ENCODE measurements around the gene FAM131C. TPM values are rescaled to one million over a fixed set of nuclear protein-coding genes. Genes with fewer than 3 reads are reported as not detected.
A peak's percentile ranks its signal among the peaks of the same experiment; 100 is the strongest.
"Not testable (repeated sequence)": the region's sequence is repeated elsewhere in the genome, so short reads cannot be mapped to it uniquely, and the experiment has no call there.

Gene FAM131C
- total and polyA plus RNA-seq, 3 experiments from 2014 or later, result 0.62 to 0.66 TPM; not detected in 1

GRCh38 chr1:16111771-16112595 is 38.5 kb upstream of the FAM131C start:
- peak overlapping the region in 1 of 8 donors; percentile 2 for H3K27ac Mint-ChIP-seq
- H3K9me3 Mint-ChIP-seq, result peaks cover 15 to 28% (median 17%) of the 10 kb centered on the region in 5 donors
- Histone ChIP-seq H3K9me3 (ENCODE audit: low read length) (no peaks in the 10 kb centered on the region), H3K36me3 (ENCODE audit: insufficient read depth, low read length) (no peaks in the 10 kb centered on the region), H3K4me3 (ENCODE audit: low read length) (no peak overlapping the region), H3K27me3 (ENCODE audit: insufficient read depth, low read length, poor library complexity, severe bottlenecking) (no peaks in the 10 kb centered on the region), H3K27ac (ENCODE audit: low read depth, low read length) (no peak overlapping the region), H3K4me1 (ENCODE audit: insufficient read depth, low read length) (no peaks in the 10 kb centered on the region)
- ChIA-PET CTCF (interaction anchor here (1.3 kb wide), 1 partner anchor 30 kb away, joined by 3 read pairs; no protein-coding TSS in a partner anchor), POLR2A (no interaction called here)
- H3K27me3 Mint-ChIP-seq, result peaks cover 17 to 26% of the 10 kb centered on the region in 2 donors
- peaks cover 0 to 28% (median 0%) of the 10 kb centered on the region in 3 donors for H3K36me3 Mint-ChIP-seq
- peak in 1 of 5 donors; percentile 19 for DNase-seq
- no peak overlapping the region for H3K4me3 Mint-ChIP-seq
- no peaks in the 10 kb centered on the region for H3K4me1 Mint-ChIP-seq

- Mint-ChIP-seq H3K4me3 (no peak overlapping the region), H3K27me3 (peaks cover 14 to 31% of the 10 kb centered on the region in 2 donors), H3K27ac (peak overlapping the region in 2 of 8 donors; percentile 29), H3K9me3 (peaks cover 15 to 32% (median 20%) of the 10 kb centered on the region in 5 donors), H3K4me1 (no peaks in the 10 kb centered on the region), H3K36me3 (peaks cover 0 to 31% (median 0%) of the 10 kb centered on the region in 3 donors)
- Histone ChIP-seq H3K27ac (ENCODE audit: low read depth, low read length) (no peak overlapping the region), H3K4me1 (ENCODE audit: insufficient read depth, low read length) (no peaks in the 10 kb centered on the region), H3K9me3 (ENCODE audit: low read length) (no peaks in the 10 kb centered on the region), H3K27me3 (ENCODE audit: insufficient read depth, low read length, poor library complexity, severe bottlenecking) (no peaks in the 10 kb centered on the region), H3K36me3 (ENCODE audit: insufficient read depth, low read length) (no peaks in the 10 kb centered on the region), H3K4me3 (ENCODE audit: low read length) (no peak overlapping the region)
- no peak for DNase-seq
- POLR2A ChIA-PET, result no interaction called here
- CTCF ChIA-PET, result no interaction called here
These were observed 37.4 kb upstream of the FAM131C start for GRCh38 chr1:16110884-16111283.

GRCh38 chr1:16110456-16110855 is 37.0 kb upstream of the FAM131C start:
- Mint-ChIP-seq H3K4me1 (no peaks in the 10 kb centered on the region), H3K36me3 (peaks cover 0 to 31% (median 0%) of the 10 kb centered on the region in 3 donors), H3K27ac (peak overlapping the region in 1 of 8 donors; percentile 29), H3K4me3 (no peak overlapping the region), H3K9me3 (peaks cover 15 to 32% (median 20%) of the 10 kb centered on the region in 5 donors), H3K27me3 (peaks cover 14 to 34% of the 10 kb centered on the region in 2 donors)
- DNase-seq, result no peak
- ChIA-PET CTCF (interaction anchor here (1.9 kb wide), 1 partner anchor 31 kb away, joined by 4 read pairs; no protein-coding TSS in a partner anchor), POLR2A (no interaction called here)
- H3K27ac ChIP-seq (ENCODE audit: low read depth, low read length), result no peak overlapping the region
- no peak overlapping the region for H3K4me3 ChIP-seq (ENCODE audit: low read length)
- no peaks in the 10 kb centered on the region for H3K4me1 ChIP-seq (ENCODE audit: insufficient read depth, low read length)
- H3K9me3 ChIP-seq (ENCODE audit: low read length), result no peaks in the 10 kb centered on the region
- H3K36me3 ChIP-seq (ENCODE audit: insufficient read depth, low read length), result no peaks in the 10 kb centered on the region
- H3K27me3 ChIP-seq (ENCODE audit: insufficient read depth, low read length, poor library complexity, severe bottlenecking), result no peaks in the 10 kb centered on the region

GRCh38 chr1:16109571-16109970 is 36.1 kb upstream of the FAM131C start:
- H3K9me3 ChIP-seq (ENCODE audit: low read length), result no peaks in the 10 kb centered on the region
- ChIA-PET POLR2A (no interaction called here), CTCF (interaction anchor here (1.8 to 1.9 kb wide), 2 partner anchors 27 to 30 kb away, joined by 4 to 5 read pairs; no protein-coding TSS in a partner anchor)
- Mint-ChIP-seq H3K4me3 (no peak overlapping the region), H3K4me1 (no peaks in the 10 kb centered on the region), H3K36me3 (peaks cover 0 to 31% (median 0%) of the 10 kb centered on the region in 3 donors), H3K27me3 (peaks cover 14 to 38% of the 10 kb centered on the region in 2 donors), H3K27ac (no peak overlapping the region), H3K9me3 (peaks cover 15 to 32% (median 20%) of the 10 kb centered on the region in 5 donors)
- no peaks in the 10 kb centered on the region for H3K36me3 ChIP-seq (ENCODE audit: insufficient read depth, low read length)
- H3K4me3 ChIP-seq (ENCODE audit: low read length), result no peak overlapping the region
- no peaks in the 10 kb centered on the region for H3K27me3 ChIP-seq (ENCODE audit: insufficient read depth, low read length, poor library complexity, severe bottlenecking)
- no peaks in the 10 kb centered on the region for H3K4me1 ChIP-seq (ENCODE audit: insufficient read depth, low read length)
- H3K27ac ChIP-seq (ENCODE audit: low read depth, low read length), result no peak overlapping the region
- no peak for DNase-seq

GRCh38 chr1:16107039-16107438 is 33.6 kb upstream of the FAM131C start:
- Mint-ChIP-seq H3K27ac (peak overlapping the region in 1 of 8 donors; percentile 21), H3K36me3 (peaks cover 0 to 31% (median 0%) of the 10 kb centered on the region in 3 donors), H3K27me3 (peaks cover 14 to 46% of the 10 kb centered on the region in 2 donors), H3K9me3 (peaks cover 22 to 38% (median 25%) of the 10 kb centered on the region in 5 donors)
- H3K4me3 Mint-ChIP-seq; H3K36me3 ChIP-seq (ENCODE audit: insufficient read depth, low read length); DNase-seq; POLR2A ChIA-PET; H3K27ac ChIP-seq (ENCODE audit: low read depth, low read length); H3K4me3 ChIP-seq (ENCODE audit: low read length); H3K27me3 ChIP-seq (ENCODE audit: insufficient read depth, low read length, poor library complexity, severe bottlenecking); H3K9me3 ChIP-seq (ENCODE audit: low read length); H3K4me1 Mint-ChIP-seq; H3K4me1 ChIP-seq (ENCODE audit: insufficient read depth, low read length): not testable (repeated sequence)
- CTCF ChIA-PET, result interaction anchor here (1.8 kb wide), 1 partner anchor 28 kb away, joined by 5 read pairs; no protein-coding TSS in a partner anchor

- H3K9me3 Mint-ChIP-seq, result peaks cover 5 to 10% (median 7%) of the 10 kb centered on the region in 5 donors
- no peak overlapping the region for H3K27ac Mint-ChIP-seq
- H3K36me3 Mint-ChIP-seq, result no peaks in the 10 kb centered on the region
- H3K27me3 Mint-ChIP-seq, result peaks cover 7 to 41% of the 10 kb centered on the region in 2 donors
- H3K27ac ChIP-seq (ENCODE audit: low read depth, low read length), result no peak overlapping the region
- no peaks in the 10 kb centered on the region for H3K9me3 ChIP-seq (ENCODE audit: low read length)
- no peaks in the 10 kb centered on the region for H3K36me3 ChIP-seq (ENCODE audit: insufficient read depth, low read length)
- ChIA-PET POLR2A (no interaction called here), CTCF (no interaction called here)
- H3K27me3 ChIP-seq (ENCODE audit: insufficient read depth, low read length, poor library complexity, severe bottlenecking), result no peaks in the 10 kb centered on the region
- H3K4me3 Mint-ChIP-seq, result no peak overlapping the region
- no peaks in the 10 kb centered on the region for H3K4me1 ChIP-seq (ENCODE audit: insufficient read depth, low read length)
- H3K4me1 Mint-ChIP-seq, result no peaks in the 10 kb centered on the region
- DNase-seq, result no peak
- no peak overlapping the region for H3K4me3 ChIP-seq (ENCODE audit: low read length)
These were observed 28.2 kb upstream of the FAM131C start for GRCh38 chr1:16101623-16102022.

GRCh38 chr1:16099412-16099811 is 26.0 kb upstream of the FAM131C start:
- H3K36me3 Mint-ChIP-seq, result no peaks in the 10 kb centered on the region
- H3K4me3 ChIP-seq (ENCODE audit: low read length), result no peak overlapping the region
- H3K9me3 ChIP-seq (ENCODE audit: low read length), result no peaks in the 10 kb centered on the region
- H3K4me3 Mint-ChIP-seq, result no peak overlapping the region
- peaks cover 10 to 36% of the 10 kb centered on the region in 2 donors for H3K27me3 Mint-ChIP-seq
- H3K9me3 Mint-ChIP-seq, result peaks cover 3 to 10% (median 6%) of the 10 kb centered on the region in 5 donors
- H3K36me3 ChIP-seq (ENCODE audit: insufficient read depth, low read length), result no peaks in the 10 kb centered on the region
- CTCF ChIA-PET, result no interaction called here
- POLR2A ChIA-PET, result no interaction called here
- DNase-seq, result no peak
- no peaks in the 10 kb centered on the region for H3K27me3 ChIP-seq (ENCODE audit: insufficient read depth, low read length, poor library complexity, severe bottlenecking)
- no peaks in the 10 kb centered on the region for H3K4me1 Mint-ChIP-seq
- H3K27ac Mint-ChIP-seq, result no peak overlapping the region
- no peak overlapping the region for H3K27ac ChIP-seq (ENCODE audit: low read depth, low read length)
- H3K4me1 ChIP-seq (ENCODE audit: insufficient read depth, low read length), result no peaks in the 10 kb centered on the region

- Mint-ChIP-seq H3K27ac (no peak overlapping the region), H3K9me3 (no peaks in the 10 kb centered on the region), H3K4me1 (no peaks in the 10 kb centered on the region), H3K4me3 (no peak overlapping the region), H3K27me3 (peaks cover 11 to 21% of the 10 kb centered on the region in 2 donors), H3K36me3 (no peaks in the 10 kb centered on the region)
- H3K27ac ChIP-seq (ENCODE audit: low read depth, low read length), result no peak overlapping the region
- H3K4me1 ChIP-seq (ENCODE audit: insufficient read depth, low read length), result no peaks in the 10 kb centered on the region
- DNase-seq, result no peak
- H3K27me3 ChIP-seq (ENCODE audit: insufficient read depth, low read length, poor library complexity, severe bottlenecking), result no peaks in the 10 kb centered on the region
- H3K36me3 ChIP-seq (ENCODE audit: insufficient read depth, low read length), result no peaks in the 10 kb centered on the region
- CTCF ChIA-PET, result no interaction called here
- POLR2A ChIA-PET, result no interaction called here
- no peaks in the 10 kb centered on the region for H3K9me3 ChIP-seq (ENCODE audit: low read length)
- H3K4me3 ChIP-seq (ENCODE audit: low read length), result no peak overlapping the region
These were observed 22.0 kb upstream of the FAM131C start for GRCh38 chr1:16095447-16095846.
